IPS-18c (cell line): ENCODE results near the gene LEFTY1.

ENCODE experiments used
- H3K4me3 ChIP-seq: 2 replicates; pipeline ENCODE4 v1.7.0; 2013; ENCODE audit warnings: low read depth, mild to moderate bottlenecking, low read length, moderate library complexity; ENCODE audit not compliant: insufficient read depth
- H3K9me3 ChIP-seq: one replicate; pipeline ENCODE4 v1.6.1; 2013; ENCODE audit warnings: mild to moderate bottlenecking, low read length, moderate library complexity; ENCODE audit not compliant: control insufficient read depth, insufficient read depth

Gene LEFTY1

DNA sequence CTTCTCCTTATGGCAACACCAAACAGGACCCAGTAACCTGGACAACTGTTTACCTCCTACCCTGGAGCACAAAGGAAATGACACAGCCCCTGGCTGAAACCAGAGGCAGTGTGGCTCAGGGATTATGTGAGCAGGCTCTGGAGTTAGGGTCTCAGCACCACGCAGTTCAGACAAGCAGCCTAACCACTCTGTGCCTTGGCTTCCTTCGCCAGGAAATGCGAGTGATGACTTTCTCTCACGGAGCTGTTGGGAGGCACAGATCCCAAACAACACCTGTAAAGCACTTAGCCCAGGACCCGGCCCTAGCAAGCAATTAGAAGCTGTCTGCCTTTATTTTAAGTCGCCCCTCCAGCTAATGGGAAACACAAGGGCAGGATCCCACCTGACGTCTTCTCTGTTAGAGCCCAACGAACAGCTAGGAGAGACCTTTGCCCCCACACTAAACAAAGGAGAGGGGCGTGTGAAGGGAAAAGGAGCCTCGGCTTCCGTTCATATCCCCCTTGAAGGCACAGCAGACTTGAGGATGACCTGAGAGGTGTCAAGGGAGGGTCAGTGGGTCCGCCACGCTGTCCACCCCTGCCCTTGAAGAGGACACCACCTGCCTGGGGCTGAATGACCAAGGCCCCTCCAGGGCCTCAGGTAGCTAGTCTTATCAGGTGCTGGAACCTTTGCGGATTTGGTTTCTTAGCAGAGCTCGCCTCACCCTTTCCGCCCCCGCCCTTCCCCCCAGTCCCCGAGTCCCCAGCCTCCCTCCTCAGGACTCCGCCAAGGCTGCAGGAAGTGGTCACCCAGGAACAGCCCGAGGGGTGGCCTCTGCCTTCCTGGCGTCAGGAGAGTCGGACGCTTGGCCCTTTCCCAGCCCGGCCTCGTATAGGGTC, 7.6 kb downstream of the LEFTY1 start:
- H3K9me3 ChIP-seq: peaks cover 2% of the 10 kb centered on the region
- peak overlapping the region; percentile 74 for H3K4me3 ChIP-seq

DNA sequence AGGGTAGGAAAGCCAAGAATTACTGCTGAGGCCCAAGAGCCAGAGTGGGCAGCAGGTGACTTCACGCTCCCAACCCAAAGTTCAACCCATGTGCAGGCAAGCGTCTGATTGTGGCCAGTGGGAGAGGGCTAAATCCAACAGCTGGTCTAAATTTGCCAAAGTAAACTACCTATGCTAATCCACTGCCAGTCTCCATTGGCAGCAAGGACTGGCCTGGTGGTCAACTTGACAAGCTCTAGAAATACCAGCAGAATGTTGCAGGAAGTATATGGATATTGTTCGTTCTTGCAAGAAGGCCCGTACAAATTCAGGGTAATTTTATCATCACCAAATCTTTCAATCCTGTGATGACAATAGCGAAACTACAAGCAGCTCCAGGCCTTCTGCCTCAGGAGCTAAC, 8.3 kb downstream of the LEFTY1 start:
- H3K4me3 ChIP-seq: no peak overlapping the region
- peaks cover 2% of the 10 kb centered on the region for H3K9me3 ChIP-seq

DNA sequence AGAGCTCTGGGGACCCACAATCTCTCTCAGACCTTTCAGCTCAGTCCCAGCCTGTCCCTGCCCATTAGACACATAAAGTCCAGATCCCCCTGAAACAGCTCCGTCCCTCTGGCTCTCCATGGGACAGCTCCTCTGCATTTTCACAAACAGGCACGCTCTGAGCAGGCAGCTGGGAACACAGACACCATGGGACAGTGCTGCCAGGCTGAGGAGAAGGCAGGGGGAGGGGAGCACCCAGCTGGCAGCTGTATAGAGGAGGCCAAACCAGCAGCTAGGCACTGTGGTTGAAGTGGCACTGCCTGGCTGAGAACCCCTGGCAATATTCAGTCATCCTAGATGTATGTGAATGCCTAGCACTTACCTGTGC, 8.7 kb downstream of the LEFTY1 start:
- Histone ChIP-seq H3K4me3 (no peak overlapping the region), H3K9me3 (peaks cover 2% of the 10 kb centered on the region)

DNA sequence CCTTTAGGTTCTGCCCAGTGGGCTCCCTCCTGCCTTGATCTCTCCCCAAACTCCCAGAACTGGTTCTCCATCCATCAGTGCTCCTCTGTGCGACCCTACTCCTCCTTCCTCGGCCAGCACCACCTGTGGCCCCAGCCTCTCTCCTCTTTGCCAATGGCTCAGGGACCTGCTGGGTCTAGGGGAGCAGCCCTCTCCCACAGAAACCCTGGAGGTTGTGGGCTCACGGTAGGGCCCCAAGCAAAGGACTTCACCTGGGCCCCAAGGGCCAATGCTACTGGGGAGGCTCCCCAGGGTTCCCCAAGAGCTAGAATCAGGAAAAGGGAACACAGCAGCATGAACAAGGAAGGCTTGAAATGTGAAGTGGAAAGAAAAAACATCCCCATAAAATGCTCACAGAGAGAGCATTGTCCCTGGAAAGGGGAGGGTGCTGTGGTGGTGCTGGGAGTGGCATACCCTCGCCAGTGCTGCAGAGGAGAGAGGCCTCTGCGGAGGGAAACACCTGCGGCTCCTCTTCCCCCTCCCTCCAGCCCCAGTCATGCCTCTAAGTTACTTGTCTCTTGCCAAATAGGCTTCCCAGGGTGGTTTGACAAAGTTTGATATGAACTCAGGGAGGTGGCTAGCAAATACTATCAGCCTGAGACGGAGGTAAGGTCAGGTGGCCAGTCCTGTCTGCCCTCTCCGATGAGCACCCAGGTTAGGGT, 9.3 kb downstream of the LEFTY1 start:
- Histone ChIP-seq H3K4me3 (no peak overlapping the region), H3K9me3 (peaks cover 2% of the 10 kb centered on the region)

DNA sequence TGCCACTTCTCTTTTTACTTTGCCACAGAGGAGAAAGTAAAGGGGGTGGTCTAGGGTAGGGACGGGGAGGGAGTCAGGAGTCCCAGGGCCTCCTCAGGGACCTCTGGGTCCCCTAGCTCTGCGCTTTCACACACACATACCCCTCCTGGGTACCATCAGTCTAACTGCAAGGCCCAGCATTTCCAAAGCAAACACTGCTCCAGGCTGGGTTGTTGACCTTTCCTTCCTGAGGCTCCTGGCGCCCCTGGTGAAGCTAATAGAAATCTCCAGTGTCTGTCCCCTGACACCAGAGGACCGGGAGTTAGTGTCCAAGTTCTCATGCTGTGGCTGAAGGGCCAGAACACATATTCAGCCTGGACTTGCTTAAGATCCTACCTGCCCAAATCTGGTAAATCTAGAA, 10.7 kb downstream of the LEFTY1 start:
- Histone ChIP-seq H3K4me3 (no peak overlapping the region), H3K9me3 (no peaks in the 10 kb centered on the region)

DNA sequence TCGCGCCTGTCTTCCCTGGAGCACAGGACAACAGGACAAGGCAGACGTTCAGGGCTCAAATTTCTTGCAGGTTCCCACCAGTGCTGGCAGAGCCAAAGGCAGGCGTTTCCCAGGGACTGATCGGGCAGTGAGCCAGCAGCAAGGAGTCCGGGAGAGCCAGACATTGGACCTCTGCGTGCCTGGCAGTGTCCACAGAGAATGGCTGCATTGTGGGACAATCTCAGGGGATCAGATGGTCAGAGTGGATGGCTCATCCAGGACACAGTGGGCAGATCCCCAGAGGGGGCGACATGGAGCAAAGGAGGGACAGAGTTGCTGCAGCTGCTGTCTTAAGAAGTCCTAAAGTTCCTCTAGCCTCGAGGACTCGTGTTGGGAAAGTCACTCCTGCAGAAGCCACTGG, 11.4 kb downstream of the LEFTY1 start:
- Histone ChIP-seq H3K9me3 (no peaks in the 10 kb centered on the region), H3K4me3 (no peak overlapping the region)

DNA sequence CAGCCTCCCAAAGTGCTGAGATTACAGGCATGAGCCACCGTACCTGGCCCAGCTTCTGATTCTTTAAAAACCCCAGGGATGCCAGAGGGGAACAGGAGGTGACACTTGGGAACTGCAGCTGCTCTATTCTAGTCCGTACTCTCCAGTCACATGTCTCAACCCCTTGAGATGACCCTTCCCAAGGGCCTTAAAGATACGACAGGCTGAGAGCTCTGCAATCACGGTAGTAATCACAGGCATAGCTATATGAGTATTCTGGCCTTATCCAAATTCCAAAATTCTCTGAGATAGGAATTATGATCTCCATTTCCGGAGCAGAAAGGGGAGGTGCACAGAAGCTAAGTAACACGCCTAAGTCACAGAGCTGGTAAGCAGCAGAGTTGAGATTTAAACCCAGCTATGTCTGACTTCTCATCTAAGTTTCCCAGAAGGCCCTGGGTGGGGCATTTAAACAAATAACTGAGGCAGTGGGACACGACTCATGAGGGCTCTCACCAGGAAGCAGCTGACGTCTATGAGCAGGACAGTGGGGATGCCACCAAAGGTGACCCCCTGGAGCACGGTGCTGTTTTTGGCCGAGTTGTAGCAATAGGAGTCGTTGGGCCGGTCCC, 11.9 kb downstream of the LEFTY1 start:
- H3K4me3 ChIP-seq: no peak overlapping the region

DNA sequence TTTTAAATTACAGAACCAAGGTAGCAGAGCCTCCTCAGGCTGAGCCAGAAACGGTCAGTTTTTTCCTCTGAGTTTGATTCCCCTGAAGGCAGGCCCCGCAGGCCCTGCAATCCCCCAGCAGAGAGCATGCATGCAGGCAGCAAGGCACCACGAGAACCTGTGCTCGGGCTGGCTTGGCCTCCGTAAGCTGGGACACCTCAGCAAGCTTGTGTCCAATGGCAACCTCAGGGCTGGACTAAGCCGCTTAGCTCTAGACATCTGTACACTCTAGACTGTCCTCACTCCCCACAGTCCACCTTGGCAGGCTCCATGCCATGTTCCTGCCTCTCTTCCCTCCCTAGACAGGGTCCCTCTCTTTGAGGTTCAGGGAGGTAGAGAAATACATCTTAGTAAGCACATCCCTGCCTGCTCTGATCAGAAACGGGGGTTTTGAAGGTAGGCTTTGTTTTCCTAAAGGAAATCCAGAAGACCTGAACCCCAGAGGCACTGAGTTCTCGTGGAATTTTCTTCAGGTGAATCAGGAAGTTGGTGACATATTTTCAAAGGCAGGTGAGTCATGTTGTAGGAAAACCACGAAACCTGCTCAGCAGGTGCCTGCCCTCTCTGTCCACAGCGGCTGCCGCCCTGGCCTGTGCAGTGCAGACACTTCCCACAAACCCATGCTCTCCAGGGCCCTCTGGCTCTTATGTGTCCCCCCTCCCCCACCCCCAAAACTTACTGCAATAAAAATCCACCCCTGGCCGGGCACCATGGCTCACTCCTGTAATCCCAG, 13.7 kb downstream of the LEFTY1 start:
- Histone ChIP-seq H3K4me3 (no peak overlapping the region), H3K9me3 (no peaks in the 10 kb centered on the region)

More for the DNA sequence above, 11.9 kb downstream of the LEFTY1 start:
- no peaks in the 10 kb centered on the region for H3K9me3 ChIP-seq

DNA sequence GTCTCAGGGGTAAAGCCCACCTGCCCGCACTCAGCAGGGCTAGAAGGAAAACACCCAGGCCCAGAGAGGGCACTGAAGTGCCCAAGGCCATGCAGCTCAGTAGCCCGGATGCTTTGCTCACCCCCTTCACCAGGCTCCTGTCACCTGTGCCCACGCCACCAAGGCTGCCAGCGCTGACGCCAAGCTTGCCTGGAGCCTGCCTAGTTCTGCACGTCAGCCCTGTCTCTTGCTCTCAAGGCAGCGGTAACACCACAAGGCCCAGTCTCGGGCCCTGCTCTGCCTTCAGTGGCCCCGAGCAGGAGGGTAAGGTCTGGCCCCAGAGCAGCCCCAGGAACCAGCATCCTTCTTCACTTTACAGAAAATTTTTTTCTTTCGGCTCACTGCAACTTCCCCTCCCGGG, 14.5 kb downstream of the LEFTY1 start:
- Histone ChIP-seq H3K9me3 (no peaks in the 10 kb centered on the region), H3K4me3 (no peak overlapping the region)

DNA sequence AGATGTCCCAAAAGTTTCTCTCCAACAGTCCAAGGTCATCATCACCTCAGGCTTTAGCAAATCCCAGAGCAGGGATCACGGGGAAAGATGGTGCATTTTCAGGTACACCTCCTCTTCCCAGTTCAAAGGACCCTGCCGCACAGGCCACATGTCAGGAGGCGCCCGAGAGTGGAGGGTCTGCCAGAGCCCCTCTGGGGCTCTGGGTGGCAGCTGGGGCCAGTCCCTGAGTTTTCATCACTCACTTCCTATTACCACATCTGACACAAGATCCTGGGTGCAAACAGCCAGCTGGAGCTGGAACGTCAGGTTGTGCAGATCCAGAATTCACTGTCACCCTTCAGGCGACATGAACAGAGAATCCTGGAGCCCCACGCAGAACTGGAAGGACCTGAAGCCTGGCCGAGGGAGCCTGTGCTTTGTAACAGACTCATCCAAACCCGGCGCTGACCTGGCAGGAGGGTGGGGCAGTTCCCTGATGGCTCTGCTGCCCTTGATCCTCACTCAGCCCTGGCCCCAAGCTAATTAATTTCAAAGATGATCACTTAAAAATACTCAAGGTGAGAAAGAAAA, 15.6 kb downstream of the LEFTY1 start:
- Histone ChIP-seq H3K9me3 (no peaks in the 10 kb centered on the region), H3K4me3 (no peak overlapping the region)

DNA sequence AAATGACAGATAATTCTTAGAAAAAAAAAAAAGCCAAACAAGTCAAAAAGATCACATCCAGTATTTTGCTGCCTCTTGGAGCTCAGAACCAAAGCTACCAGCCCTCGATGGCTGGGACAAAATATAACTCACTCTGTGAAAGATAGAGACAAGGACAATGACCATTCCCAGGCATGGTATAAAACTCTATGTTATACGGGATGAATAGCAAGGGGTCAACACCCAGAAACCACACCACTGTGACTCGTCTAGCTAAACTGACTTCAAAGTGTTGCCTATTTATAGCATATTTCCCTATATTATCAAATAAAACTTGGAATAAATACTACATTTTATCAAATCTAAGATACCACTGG, 16.9 kb downstream of the LEFTY1 start:
- Histone ChIP-seq H3K4me3 (no peak overlapping the region), H3K9me3 (no peaks in the 10 kb centered on the region)

DNA sequence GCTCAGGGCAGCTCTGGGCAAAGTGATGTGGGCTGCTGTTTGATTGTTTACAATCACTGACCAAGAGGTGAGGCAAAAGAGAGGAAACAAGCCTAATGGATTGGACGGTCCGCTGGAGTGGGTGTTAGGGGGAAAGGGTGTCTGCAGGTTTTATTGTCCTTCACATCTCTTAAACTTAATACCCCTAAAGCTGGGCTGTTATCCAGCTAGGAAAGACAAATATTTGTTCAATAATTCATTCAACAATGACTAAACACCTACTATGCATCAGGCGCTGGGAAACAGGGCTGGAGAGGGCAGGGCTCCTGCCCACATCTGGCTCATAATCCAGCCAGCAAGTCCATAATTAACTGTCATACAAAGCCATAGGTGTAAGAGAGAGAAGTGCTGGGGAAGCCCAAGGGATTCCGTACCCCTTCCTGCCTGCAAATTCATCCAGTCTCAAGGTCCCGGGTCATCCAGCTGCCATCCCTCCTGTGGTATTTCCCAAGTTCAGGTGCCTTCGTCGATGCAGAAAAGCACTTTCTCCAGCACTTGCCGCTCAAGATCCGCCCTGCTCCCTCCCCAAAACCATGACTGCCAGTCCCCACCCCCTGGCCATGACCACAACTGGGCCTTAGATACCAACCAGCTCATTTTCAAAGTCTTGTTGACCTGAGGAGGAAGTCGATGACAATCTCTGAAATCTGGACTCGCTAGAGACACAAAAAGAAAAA, 17.4 kb downstream of the LEFTY1 start:
- Histone ChIP-seq H3K9me3 (no peaks in the 10 kb centered on the region), H3K4me3 (no peak overlapping the region)

DNA sequence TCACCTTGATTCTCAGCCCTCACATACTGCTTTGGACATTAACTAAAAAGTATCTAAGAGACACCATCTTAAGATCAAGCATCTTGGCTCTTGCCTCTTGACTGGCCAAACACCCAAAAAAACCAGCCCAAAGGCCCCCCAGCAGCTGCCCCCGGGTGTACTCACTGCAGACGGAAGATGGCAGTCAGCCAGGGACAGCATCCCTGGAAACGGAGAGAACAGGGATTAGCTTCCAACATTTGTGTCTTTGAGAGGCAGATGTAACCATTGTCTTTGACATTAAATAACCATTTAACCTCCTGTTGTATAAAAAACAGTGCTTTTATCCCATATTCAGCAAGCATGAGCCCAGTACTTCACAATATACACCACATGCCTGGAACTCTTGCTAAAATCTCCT, 18.0 kb downstream of the LEFTY1 start:
- H3K9me3 ChIP-seq: no peaks in the 10 kb centered on the region
- H3K4me3 ChIP-seq: no peak overlapping the region

DNA sequence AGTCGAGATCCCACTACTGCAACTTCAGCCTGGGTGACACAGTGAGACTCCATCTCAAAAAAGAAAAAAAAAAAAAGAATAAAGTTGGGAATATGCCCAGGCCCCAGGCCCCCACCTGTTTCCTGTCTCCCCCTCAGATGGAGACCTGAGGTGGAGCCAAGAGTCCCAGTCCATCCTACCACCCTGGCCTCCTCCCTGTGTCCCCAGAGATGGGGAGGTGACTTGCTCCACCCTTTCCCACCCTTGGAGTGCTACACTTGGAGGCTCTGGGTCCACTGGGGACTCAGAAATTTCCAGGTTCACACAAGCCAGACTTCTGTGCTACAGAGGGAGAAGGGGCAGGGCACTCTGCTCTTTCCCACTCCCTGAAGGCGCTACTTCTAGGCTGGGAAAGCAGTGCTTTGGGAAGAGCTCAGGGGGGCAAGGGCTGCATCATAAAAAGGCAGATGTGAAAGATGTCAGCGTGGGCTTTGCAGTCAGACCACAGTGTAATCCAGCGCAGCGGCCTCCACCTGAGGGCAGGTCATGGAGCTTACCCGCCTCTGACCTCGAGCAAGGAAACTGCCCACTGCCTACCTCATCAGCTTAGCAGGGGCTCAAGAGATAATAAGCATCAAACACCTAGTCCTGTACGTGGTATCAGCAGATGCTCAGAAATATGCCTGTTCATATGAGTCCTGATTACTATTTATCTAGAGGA, 20.2 kb downstream of the LEFTY1 start:
- no peaks in the 10 kb centered on the region for H3K9me3 ChIP-seq
- no peak overlapping the region for H3K4me3 ChIP-seq

DNA sequence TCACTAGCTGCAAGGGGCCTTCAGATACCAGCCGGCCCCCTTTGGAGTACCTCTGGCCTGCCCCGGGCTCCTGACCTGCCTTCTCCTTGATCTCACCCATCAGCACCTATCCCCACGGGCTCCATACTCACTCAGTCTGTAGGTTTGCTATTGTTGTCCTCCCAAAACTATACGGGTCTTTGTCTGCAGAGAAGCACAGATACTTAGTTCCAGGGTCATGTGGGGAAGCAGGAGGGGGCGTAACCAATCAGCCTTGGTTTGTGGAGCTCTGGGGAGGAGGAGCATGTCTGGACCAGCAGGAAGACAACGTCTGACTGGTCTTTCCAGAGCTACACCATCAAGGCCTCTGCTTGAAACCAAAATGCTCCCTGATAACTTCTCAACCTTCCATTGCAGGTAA, 22.0 kb downstream of the LEFTY1 start:
- no peak overlapping the region for H3K4me3 ChIP-seq
- no peaks in the 10 kb centered on the region for H3K9me3 ChIP-seq
